ENCODE data around the gene EPM2AIP1. TPM values are rescaled to one million over a fixed set of nuclear protein-coding genes. Genes with fewer than 3 reads are reported as not detected.

The EPM2AIP1 gene
- total RNA-seq, 4 donors from 2014 or later: 5.3 to 24.4 (median 10.0) TPM

DNA sequence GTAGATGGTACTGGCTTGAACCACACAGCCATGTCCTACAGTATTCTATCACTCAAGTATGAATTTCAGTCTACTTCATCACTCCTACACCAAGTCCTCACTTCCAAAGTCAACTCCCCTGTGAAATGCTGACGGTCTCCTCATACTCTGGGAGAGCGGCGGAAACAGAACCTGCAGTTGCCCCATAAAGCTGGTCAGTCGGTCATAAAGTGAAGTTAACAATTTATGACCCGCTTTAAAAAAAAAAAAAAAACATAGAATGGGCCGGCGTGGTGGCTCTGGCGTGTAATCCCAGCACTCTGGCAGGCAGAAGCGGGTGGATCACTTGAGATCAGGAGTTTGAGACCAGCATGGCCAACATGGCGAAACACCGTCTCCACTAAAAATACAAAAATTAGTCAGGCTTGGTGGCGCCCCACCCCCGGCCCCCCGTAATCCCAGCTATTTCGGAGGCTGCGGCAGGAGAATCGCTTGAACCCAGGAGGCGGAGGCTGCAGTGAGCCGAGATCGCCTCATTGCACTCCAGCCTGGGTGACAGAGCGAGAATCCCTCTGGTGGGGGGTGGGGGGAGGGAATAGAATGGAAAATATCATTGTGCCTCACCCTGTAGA, 50.2 kb downstream of the EPM2AIP1 start:
- WGBS: 94% methylated on average over 21 of the region's 21 CpGs
- no peak for TF ChIP-seq POLR2AphosphoS5 (IDR thresholded peaks at IDR 0.05)
- TF ChIP-seq POLR2A (IDR thresholded peaks at IDR 0.05): no peak
- TF ChIP-seq, protein P1, sequence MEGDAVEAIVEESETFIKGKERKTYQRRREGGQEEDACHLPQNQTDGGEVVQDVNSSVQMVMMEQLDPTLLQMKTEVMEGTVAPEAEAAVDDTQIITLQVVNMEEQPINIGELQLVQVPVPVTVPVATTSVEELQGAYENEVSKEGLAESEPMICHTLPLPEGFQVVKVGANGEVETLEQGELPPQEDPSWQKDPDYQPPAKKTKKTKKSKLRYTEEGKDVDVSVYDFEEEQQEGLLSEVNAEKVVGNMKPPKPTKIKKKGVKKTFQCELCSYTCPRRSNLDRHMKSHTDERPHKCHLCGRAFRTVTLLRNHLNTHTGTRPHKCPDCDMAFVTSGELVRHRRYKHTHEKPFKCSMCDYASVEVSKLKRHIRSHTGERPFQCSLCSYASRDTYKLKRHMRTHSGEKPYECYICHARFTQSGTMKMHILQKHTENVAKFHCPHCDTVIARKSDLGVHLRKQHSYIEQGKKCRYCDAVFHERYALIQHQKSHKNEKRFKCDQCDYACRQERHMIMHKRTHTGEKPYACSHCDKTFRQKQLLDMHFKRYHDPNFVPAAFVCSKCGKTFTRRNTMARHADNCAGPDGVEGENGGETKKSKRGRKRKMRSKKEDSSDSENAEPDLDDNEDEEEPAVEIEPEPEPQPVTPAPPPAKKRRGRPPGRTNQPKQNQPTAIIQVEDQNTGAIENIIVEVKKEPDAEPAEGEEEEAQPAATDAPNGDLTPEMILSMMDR (IDR thresholded peaks at IDR 0.05): no peak
- TF ChIP-seq EP300 (IDR thresholded peaks at IDR 0.05): no peak
- no peak for DNase-seq (ENCODE audit: low spot score in 2 of 2)
- no peaks in the 10 kb centered on the region for H3K27me3 ChIP-seq
- H3K27ac ChIP-seq: no peak overlapping the region
- peaks cover 14% of the 10 kb centered on the region for H3K4me1 ChIP-seq
- H3K4me3 ChIP-seq: no peak overlapping the region
- H3K36me3 ChIP-seq: no peaks in the 10 kb centered on the region
- peaks cover 4% of the 10 kb centered on the region for H3K9me3 ChIP-seq

DNA sequence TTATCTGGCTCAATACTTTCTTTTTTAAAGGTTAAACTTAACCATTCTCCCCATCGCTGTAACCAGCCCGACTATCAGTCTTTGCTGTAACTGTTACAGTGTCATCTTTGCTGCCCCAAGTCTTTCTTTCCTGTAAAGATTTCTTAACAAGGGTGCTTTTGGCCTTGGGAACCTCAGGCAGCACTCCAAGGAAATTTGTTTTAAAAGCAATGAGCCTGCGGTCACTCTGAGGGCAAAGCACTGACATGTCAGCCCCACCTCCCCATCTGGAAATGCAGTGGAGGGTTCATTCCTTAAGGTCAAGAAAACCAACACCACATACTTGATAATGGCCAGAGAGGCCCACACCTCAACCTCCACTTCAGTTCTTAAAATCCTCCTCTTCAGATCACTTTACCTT, 51.3 kb downstream of the EPM2AIP1 start:
- TF ChIP-seq EP300 (IDR thresholded peaks at IDR 0.05) (no peak), POLR2A (IDR thresholded peaks at IDR 0.05) (no peak), POLR2AphosphoS5 (IDR thresholded peaks at IDR 0.05) (no peak)
- TF ChIP-seq, protein P1 (IDR thresholded peaks at IDR 0.05): no peak
- WGBS: 71% methylated on average over 3 of the region's 3 CpGs
- Histone ChIP-seq H3K27ac (no peak overlapping the region), H3K36me3 (no peaks in the 10 kb centered on the region), H3K4me1 (peaks cover 14% of the 10 kb centered on the region), H3K27me3 (no peaks in the 10 kb centered on the region), H3K9me3 (no peaks in the 10 kb centered on the region), H3K4me3 (no peak overlapping the region)
- no peak for DNase-seq (ENCODE audit: low spot score in 2 of 2)

DNA sequence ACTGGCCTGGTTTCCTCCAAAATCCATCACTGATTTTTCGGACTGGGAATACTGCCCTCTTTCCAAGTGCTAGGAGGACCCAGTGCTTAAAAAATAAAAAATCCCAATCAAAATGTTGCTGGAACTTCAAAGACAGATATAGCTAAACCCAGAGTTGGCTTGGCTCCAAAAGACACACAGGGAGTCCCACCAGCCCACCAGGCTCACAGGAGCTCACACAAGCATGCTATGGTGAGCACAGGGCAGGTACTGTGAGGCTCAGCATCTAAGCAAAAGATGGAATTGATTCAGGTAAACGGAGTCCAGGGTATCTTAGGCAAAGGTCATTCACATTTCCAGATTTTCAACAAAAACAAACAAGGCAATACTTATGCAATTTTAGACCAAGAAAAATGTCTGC, 51.8 kb downstream of the EPM2AIP1 start:
- WGBS: 98% methylated on average over 2 of the region's 2 CpGs
- no peaks in the 10 kb centered on the region for H3K27me3 ChIP-seq

DNA sequence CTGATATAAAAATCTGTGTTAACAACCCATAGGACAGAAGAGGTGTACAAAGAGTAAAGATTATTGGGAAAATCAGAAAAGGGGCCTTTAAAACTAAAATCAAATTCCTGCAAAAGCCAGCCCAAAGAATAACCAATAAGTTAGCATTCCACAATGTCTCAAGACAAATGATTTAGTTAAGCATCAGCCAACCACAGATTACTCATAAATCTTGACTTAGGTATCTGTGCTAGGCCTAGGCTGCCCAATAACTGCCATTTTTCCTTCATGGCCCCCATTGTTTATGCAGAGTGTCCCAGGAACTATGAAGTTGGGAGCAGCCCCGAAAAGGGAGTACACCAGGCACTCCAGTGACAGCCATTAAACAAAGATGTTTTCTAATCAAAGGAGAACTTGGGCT, 55.4 kb downstream of the EPM2AIP1 start:
- no peak for DNase-seq (ENCODE audit: low spot score in 2 of 2)
- Histone ChIP-seq H3K9me3 (no peaks in the 10 kb centered on the region), H3K4me3 (no peak overlapping the region), H3K27ac (no peak overlapping the region), H3K4me1 (no peaks in the 10 kb centered on the region), H3K36me3 (no peaks in the 10 kb centered on the region), H3K27me3 (no peaks in the 10 kb centered on the region)
- TF ChIP-seq, protein P1 (IDR thresholded peaks at IDR 0.05): no peak
- TF ChIP-seq EP300 (IDR thresholded peaks at IDR 0.05) (no peak), POLR2AphosphoS5 (IDR thresholded peaks at IDR 0.05) (no peak), POLR2A (IDR thresholded peaks at IDR 0.05) (no peak)
- WGBS: 85% methylated on average over 1 of the region's 1 CpG

More for the DNA sequence above, 51.8 kb downstream of the EPM2AIP1 start:
- TF ChIP-seq POLR2AphosphoS5 (IDR thresholded peaks at IDR 0.05) (no peak), EP300 (IDR thresholded peaks at IDR 0.05) (no peak), POLR2A (IDR thresholded peaks at IDR 0.05) (no peak)
- TF ChIP-seq, protein P1 (IDR thresholded peaks at IDR 0.05): no peak
- Histone ChIP-seq H3K9me3 (no peaks in the 10 kb centered on the region), H3K27ac (no peak overlapping the region), H3K36me3 (no peaks in the 10 kb centered on the region), H3K4me1 (peaks cover 14% of the 10 kb centered on the region), H3K4me3 (no peak overlapping the region)
- no peak for DNase-seq (ENCODE audit: low spot score in 2 of 2)

Other genes with a start within 250 kb of the EPM2AIP1 start
- under 1 TPM in 3 of 4 donors, not detected in 1; 0.08 to 0.64 (median 0.08) TPM for gene DCLK3, start 228.6 kb downstream of the EPM2AIP1 start, total RNA-seq
- gene TRANK1, start 48.1 kb downstream of the EPM2AIP1 start, total RNA-seq: 1 to 10 TPM; 2.5 to 4.8 (median 3.7) TPM
- gene MLH1, start 387 bp upstream of the EPM2AIP1 start, total RNA-seq: 10 to 100 TPM; 17.2 to 34.3 (median 23.1) TPM
- 100 to 1,000 TPM in 1 of 4 donors, 10 to 100 TPM in 3; 59.0 to 122 (median 72.5) TPM for gene LRRFIP2, start 181.5 kb upstream of the EPM2AIP1 start, total RNA-seq

All from suprapubic skin (tissue), 4 donors.